Skeletal muscle satellite cell (primary cell): ENCODE data around the gene SLC6A3.

Experiments
- H3K27me3 ChIP-seq: 2 replicates; pipeline ENCODE4 v1.7.0; 2013; ENCODE audit warnings: low read length; ENCODE audit not compliant: control insufficient read depth, insufficient read depth
- H3K36me3 ChIP-seq: 2 replicates; pipeline ENCODE4 v1.7.0; 2013; ENCODE audit warnings: mild to moderate bottlenecking, control low read depth, low read length; ENCODE audit not compliant: insufficient read depth
- H3K4me1 ChIP-seq: 2 replicates; pipeline ENCODE4 v1.7.0; 2013; ENCODE audit warnings: low read length; ENCODE audit not compliant: control insufficient read depth, insufficient read depth
- H3K4me2 ChIP-seq: 2 replicates; pipeline ENCODE4 v1.7.0; 2013; ENCODE audit warnings: mild to moderate bottlenecking, low read length
- H3K4me3 ChIP-seq: 2 replicates; pipeline ENCODE4 v1.7.0; 2013; ENCODE audit warnings: low read length
- H3K9ac ChIP-seq: 2 replicates; pipeline ENCODE4 v1.7.0; 2013; ENCODE audit warnings: mild to moderate bottlenecking, low read depth, low read length, moderate library complexity
- H3K9me3 ChIP-seq: replicated peaks from 2 replicates; pipeline ENCODE4 v1.7.0; 2013; ENCODE audit warnings: mild to moderate bottlenecking, control low read depth, low read length

SLC6A3 gene

GRCh38 chr5:1383344-1383743 is 61.9 kb downstream of the SLC6A3 start:
- Histone ChIP-seq H3K4me2 (no peak overlapping the region), H3K27me3 (peaks cover 58% of the 10 kb centered on the region), H3K9ac (no peak overlapping the region), H3K4me1 (peaks cover 4% of the 10 kb centered on the region), H3K36me3 (no peaks in the 10 kb centered on the region), H3K9me3 (no peaks in the 10 kb centered on the region), H3K4me3 (no peak overlapping the region)

GRCh38 chr5:1382248-1382700 is 63.0 kb downstream of the SLC6A3 start:
- Histone ChIP-seq H3K4me1 (peaks cover 4% of the 10 kb centered on the region), H3K4me3 (no peak overlapping the region), H3K36me3 (no peaks in the 10 kb centered on the region), H3K27me3 (peaks cover 50% of the 10 kb centered on the region), H3K4me2 (no peak overlapping the region), H3K9ac (no peak overlapping the region), H3K9me3 (no peaks in the 10 kb centered on the region)

- Histone ChIP-seq H3K4me1 (peaks cover 4% of the 10 kb centered on the region), H3K9ac (no peak overlapping the region), H3K4me3 (no peak overlapping the region), H3K27me3 (peaks cover 49% of the 10 kb centered on the region), H3K36me3 (no peaks in the 10 kb centered on the region), H3K4me2 (no peak overlapping the region), H3K9me3 (no peaks in the 10 kb centered on the region)
Observed at GRCh38 chr5:1381370-1382247, 63.6 kb downstream of the SLC6A3 start.

- Histone ChIP-seq H3K9ac (no peak overlapping the region), H3K4me1 (peaks cover 4% of the 10 kb centered on the region), H3K9me3 (no peaks in the 10 kb centered on the region), H3K4me2 (peak overlapping the region; percentile 67), H3K27me3 (peaks cover 49% of the 10 kb centered on the region), H3K4me3 (no peak overlapping the region), H3K36me3 (no peaks in the 10 kb centered on the region)
Observed at GRCh38 chr5:1380910-1381309, 64.3 kb downstream of the SLC6A3 start.

GRCh38 chr5:1380011-1380817 is 65.0 kb downstream of the SLC6A3 start:
- Histone ChIP-seq H3K4me2 (peak overlapping the region; percentile 67), H3K9me3 (no peaks in the 10 kb centered on the region), H3K9ac (no peak overlapping the region), H3K4me3 (peak overlapping the region; percentile 34), H3K4me1 (no peaks in the 10 kb centered on the region), H3K36me3 (no peaks in the 10 kb centered on the region), H3K27me3 (peaks cover 51% of the 10 kb centered on the region)

GRCh38 chr5:1378866-1379659 is 66.2 kb downstream of the SLC6A3 start:
- no peaks in the 10 kb centered on the region for H3K9me3 ChIP-seq
- no peak overlapping the region for H3K9ac ChIP-seq
- H3K27me3 ChIP-seq: peaks cover 52% of the 10 kb centered on the region
- no peaks in the 10 kb centered on the region for H3K36me3 ChIP-seq
- H3K4me3 ChIP-seq: no peak overlapping the region
- H3K4me2 ChIP-seq: no peak overlapping the region
- H3K4me1 ChIP-seq: no peaks in the 10 kb centered on the region

- no peaks in the 10 kb centered on the region for H3K4me1 ChIP-seq
- no peak overlapping the region for H3K4me2 ChIP-seq
- no peak overlapping the region for H3K4me3 ChIP-seq
- H3K27me3 ChIP-seq: peaks cover 48% of the 10 kb centered on the region
- H3K9me3 ChIP-seq: no peaks in the 10 kb centered on the region
- H3K9ac ChIP-seq: no peak overlapping the region
- no peaks in the 10 kb centered on the region for H3K36me3 ChIP-seq
Observed at GRCh38 chr5:1378096-1378495, 67.1 kb downstream of the SLC6A3 start.

- Histone ChIP-seq H3K4me1 (no peaks in the 10 kb centered on the region), H3K36me3 (no peaks in the 10 kb centered on the region), H3K27me3 (peaks cover 53% of the 10 kb centered on the region), H3K4me3 (no peak overlapping the region), H3K4me2 (no peak overlapping the region), H3K9ac (no peak overlapping the region), H3K9me3 (no peaks in the 10 kb centered on the region)
Observed at GRCh38 chr5:1376981-1377380, 68.3 kb downstream of the SLC6A3 start.

GRCh38 chr5:1375871-1376810 is 69.1 kb downstream of the SLC6A3 start:
- H3K9ac ChIP-seq: no peak overlapping the region
- H3K9me3 ChIP-seq: no peaks in the 10 kb centered on the region
- no peak overlapping the region for H3K4me3 ChIP-seq
- no peaks in the 10 kb centered on the region for H3K36me3 ChIP-seq
- H3K27me3 ChIP-seq: peaks cover 55% of the 10 kb centered on the region
- H3K4me1 ChIP-seq: no peaks in the 10 kb centered on the region
- no peak overlapping the region for H3K4me2 ChIP-seq

- H3K9ac ChIP-seq: no peak overlapping the region
- peaks cover 47% of the 10 kb centered on the region for H3K27me3 ChIP-seq
- no peaks in the 10 kb centered on the region for H3K4me1 ChIP-seq
- H3K4me2 ChIP-seq: no peak overlapping the region
- H3K9me3 ChIP-seq: no peaks in the 10 kb centered on the region
- no peaks in the 10 kb centered on the region for H3K36me3 ChIP-seq
- H3K4me3 ChIP-seq: no peak overlapping the region
Observed at GRCh38 chr5:1374679-1375055, 70.6 kb downstream of the SLC6A3 start.
